Tibial nerve (tissue), 4 donors: ENCODE measurements around the gene HSPB7. TPM values are rescaled to one million over a fixed set of nuclear protein-coding genes. Genes with fewer than 3 reads are reported as not detected.
A peak's percentile ranks its signal among the peaks of the same experiment; 100 is the strongest.

Experiments used
- DNase-seq, 2 donors: peaks; one replicate each; pipeline ENCODE4 v3.0.0-alpha.2; 2019; ENCODE audit warnings: low spot score in 2 of 2
- H3K27ac ChIP-seq, 4 donors: fragments of 200-600 bp; sonication (generic) in 3 of 4; one replicate each; pipeline ENCODE4 v1.5.1; 2017 to 2019; ENCODE audit warnings: mild to moderate bottlenecking in 1 of 4
- H3K27me3 ChIP-seq, 2 donors: fragments of 200-600 bp; sonication (generic) in 1 of 2; one replicate each; pipeline versions ENCODE4 v1.5.1 to v1.6.0; 2017 to 2019
- H3K36me3 ChIP-seq, 3 donors: fragments of 200-600 bp; sonication (generic); one replicate each; pipeline ENCODE4 v1.5.1; 2018 to 2019
- H3K4me1 ChIP-seq, 4 donors: fragments of 200-600 bp; sonication (generic) in 3 of 4; one replicate each; pipeline ENCODE4 v1.5.1; 2017 to 2019
- H3K4me3 ChIP-seq, 4 donors: fragments of 200-600 bp; sonication (generic) in 3 of 4; one replicate each; pipeline ENCODE4 v1.5.1; 2017 to 2019; ENCODE audit warnings: mild to moderate bottlenecking in 1 of 4, moderate library complexity in 1 of 4
- H3K9me3 ChIP-seq, 4 donors: fragments of 200-600 bp; sonication (generic) in 3 of 4; one replicate each; pipeline ENCODE4 v1.5.1; 2017 to 2019
- CTCF ChIP-seq, 5 experiments: fragments of 200-600 bp in 3 of 5; fragments of 450-650 bp in 2 of 5; sonication (generic) in 3 of 5; IDR thresholded peaks; one replicate each; pipeline ENCODE4 v1.5.1; 2016 to 2019; ENCODE audit warnings: antibody characterized with exemption in 5 of 5, mild to moderate bottlenecking in 3 of 5, moderate library complexity in 2 of 5
- EP300 ChIP-seq, 2 donors: sonication (generic); formaldehyde crosslinking; IDR thresholded peaks; one replicate each; pipeline ENCODE4 v1.6.1; 2017; ENCODE audit warnings: antibody characterized with exemption in 2 of 2, mild to moderate bottlenecking in 1 of 2
- POLR2A ChIP-seq, 2 donors: fragments of 450-650 bp; IDR thresholded peaks; one replicate each; pipeline ENCODE4 v1.6.1; 2017; ENCODE audit warnings: antibody characterized with exemption in 2 of 2, mild to moderate bottlenecking in 2 of 2, moderate library complexity in 2 of 2
- WGBS, 2 donors: methylation state at CpG; one replicate each; pipeline ENCODE4 v1.1.5; 2018; 5-methylcytosine and 5-hydroxymethylcytosine counted together
- total RNA-seq, 4 donors: library from RNA; depleted of rRNA; stranded (reverse); fragments of >200 nt; gene quantifications; one replicate each; pipeline ENCODE4 v1.1.0, GENCODE V29; 2016

The HSPB7 gene
- total RNA-seq, 4 donors from 2014 or later: 10.4 to 42.6 (median 27.6) TPM

GRCh38 chr1:15975805-15976680 lies 41.8 kb downstream of the HSPB7 start, which contains the start of gene ZBTB17:
ZBTB17 (minus strand) TSS chr1:15976101; CDS start chr1:15948495, 27,606 bp downstream.
- no peaks in the 10 kb centered on the region for H3K9me3 ChIP-seq
- H3K36me3 ChIP-seq: peaks cover 0 to 23% (median 0%) of the 10 kb centered on the region in 3 donors
- no peaks in the 10 kb centered on the region for H3K27me3 ChIP-seq
- DNase-seq: peak; percentile 84 to 91
- H3K27ac ChIP-seq: peak within 1 kb of the TSS; percentile 63 to 86 (median 85)
- peak within 1 kb of the TSS; percentile 66 to 87 (median 82) for H3K4me3 ChIP-seq
- TF ChIP-seq CTCF (IDR thresholded peaks at IDR 0.05): peak in 1 of 5 experiments; percentile 51
- TF ChIP-seq POLR2A (IDR thresholded peaks at IDR 0.05): peak; percentile 45 to 80
- TF ChIP-seq EP300 (IDR thresholded peaks at IDR 0.05): peak; percentile 71 to 93
- H3K4me1 ChIP-seq: peaks cover 0 to 31% (median 9%) of the 10 kb centered on the region in 4 donors
- WGBS, 2 donors: 14 to 22% methylated on average over 17 to 28 of the region's 47 CpGs

- no peaks in the 10 kb centered on the region for H3K9me3 ChIP-seq
- H3K4me1 ChIP-seq: peaks cover 0 to 31% (median 9%) of the 10 kb centered on the region in 4 donors
- H3K27me3 ChIP-seq: no peaks in the 10 kb centered on the region
- WGBS, 2 donors: 1% methylated on average over 16 to 20 of the region's 47 CpGs
- peaks cover 0 to 27% (median 0%) of the 10 kb centered on the region in 3 donors for H3K36me3 ChIP-seq
- DNase-seq: no peak
- H3K4me3 ChIP-seq: peak overlapping the region; percentile 66 to 87 (median 82)
- no peak for TF ChIP-seq EP300 (IDR thresholded peaks at IDR 0.05)
- no peak for TF ChIP-seq POLR2A (IDR thresholded peaks at IDR 0.05)
- no peak for TF ChIP-seq CTCF (IDR thresholded peaks at IDR 0.05)
- H3K27ac ChIP-seq: peak overlapping the region; percentile 63 to 86 (median 85)
These were observed 42.5 kb downstream of the HSPB7 start for GRCh38 chr1:15975358-15975804.

GRCh38 chr1:15974855-15975254 lies 43.0 kb downstream of the HSPB7 start:
- Histone ChIP-seq H3K4me1 (peaks cover 0 to 31% (median 9%) of the 10 kb centered on the region in 4 donors), H3K27me3 (no peaks in the 10 kb centered on the region), H3K4me3 (peak overlapping the region in 3 of 4 donors; percentile 66 to 85 (median 79)), H3K36me3 (peaks cover 0 to 32% (median 0%) of the 10 kb centered on the region in 3 donors), H3K9me3 (no peaks in the 10 kb centered on the region), H3K27ac (peak overlapping the region in 2 of 4 donors; percentile 86)
- 48 to 56% methylated on average over 9 of the region's 9 CpGs for WGBS, 2 donors
- no peak for DNase-seq
- TF ChIP-seq POLR2A (IDR thresholded peaks at IDR 0.05) (no peak), CTCF (IDR thresholded peaks at IDR 0.05) (no peak), EP300 (IDR thresholded peaks at IDR 0.05) (no peak)

GRCh38 chr1:15973772-15974171 lies 44.1 kb downstream of the HSPB7 start:
- Histone ChIP-seq H3K36me3 (peaks cover 0 to 42% (median 0%) of the 10 kb centered on the region in 3 donors), H3K27me3 (no peaks in the 10 kb centered on the region), H3K4me3 (no peak overlapping the region), H3K4me1 (peaks cover 0 to 31% (median 9%) of the 10 kb centered on the region in 4 donors), H3K27ac (no peak overlapping the region), H3K9me3 (no peaks in the 10 kb centered on the region)
- TF ChIP-seq EP300 (IDR thresholded peaks at IDR 0.05): no peak
- no peak for TF ChIP-seq POLR2A (IDR thresholded peaks at IDR 0.05)
- no peak for TF ChIP-seq CTCF (IDR thresholded peaks at IDR 0.05)
- DNase-seq: no peak
- WGBS, 2 donors: 93 to 97% methylated on average over 4 of the region's 4 CpGs

GRCh38 chr1:15972409-15972808 lies 45.4 kb downstream of the HSPB7 start:
- no peak for DNase-seq
- TF ChIP-seq CTCF (IDR thresholded peaks at IDR 0.05): no peak
- TF ChIP-seq POLR2A (IDR thresholded peaks at IDR 0.05): no peak
- TF ChIP-seq EP300 (IDR thresholded peaks at IDR 0.05): no peak
- no peak overlapping the region for H3K4me3 ChIP-seq
- H3K4me1 ChIP-seq: peaks cover 0 to 43% (median 11%) of the 10 kb centered on the region in 4 donors
- H3K36me3 ChIP-seq: peaks cover 0 to 50% (median 0%) of the 10 kb centered on the region in 3 donors
- no peaks in the 10 kb centered on the region for H3K27me3 ChIP-seq
- WGBS, 2 donors: 100% methylated on average over 1 of the region's 1 CpG
- H3K9me3 ChIP-seq: no peaks in the 10 kb centered on the region
- no peak overlapping the region for H3K27ac ChIP-seq
